Stromal cell of bone marrow (primary cell): ENCODE results near the gene SOHLH1.

Source experiments
- DNase-seq: peaks from one replicate; pipeline ENCODE4 v3.0.0-alpha.2; 2012; ENCODE audit warnings: low read depth

The SOHLH1 gene

GRCh38 chr9:135699440-135699839 is at the start of gene SOHLH1:
SOHLH1 (minus strand) TSS chr9:135699481; CDS start chr9:135699467, 14 bp downstream.
- DNase-seq: no peak

GRCh38 chr9:135748676-135749075 is 49.4 kb upstream of the SOHLH1 start:
- DNase-seq: no peak

GRCh38 chr9:135747311-135747710 is 48.0 kb upstream of the SOHLH1 start:
- DNase-seq: no peak

- no peak for DNase-seq
Observed at GRCh38 chr9:135746565-135746964, 47.3 kb upstream of the SOHLH1 start.

- DNase-seq: no peak
Observed at GRCh38 chr9:135745686-135746324, 46.5 kb upstream of the SOHLH1 start.

GRCh38 chr9:135745189-135745588 is 45.9 kb upstream of the SOHLH1 start:
- DNase-seq: no peak

GRCh38 chr9:135744333-135745070 is 45.2 kb upstream of the SOHLH1 start:
- no peak for DNase-seq

- DNase-seq: no peak
Observed at GRCh38 chr9:135743546-135744332, 44.5 kb upstream of the SOHLH1 start.

GRCh38 chr9:135743021-135743420 is 43.7 kb upstream of the SOHLH1 start:
- DNase-seq: no peak

GRCh38 chr9:135741276-135742219 is 42.3 kb upstream of the SOHLH1 start:
- no peak for DNase-seq

GRCh38 chr9:135739271-135740220 is 40.3 kb upstream of the SOHLH1 start:
- no peak for DNase-seq

GRCh38 chr9:135737840-135738521 is 38.7 kb upstream of the SOHLH1 start:
- no peak for DNase-seq

GRCh38 chr9:135736979-135737839 is 37.9 kb upstream of the SOHLH1 start:
- DNase-seq: no peak

- no peak for DNase-seq
Observed at GRCh38 chr9:135736272-135736978, 37.1 kb upstream of the SOHLH1 start.

GRCh38 chr9:135734616-135735144 is 35.4 kb upstream of the SOHLH1 start:
- no peak for DNase-seq

- no peak for DNase-seq
Observed at GRCh38 chr9:135732569-135733257, 33.4 kb upstream of the SOHLH1 start.

GRCh38 chr9:135731454-135731853 is 32.2 kb upstream of the SOHLH1 start:
- no peak for DNase-seq
